GM21723 (cell line): ENCODE data around the gene ECHS1.
A peak's percentile ranks its signal among the peaks of the same experiment; 100 is the strongest.

Source experiments
- ATAC-seq: cut with Tn5 transposase; IDR thresholded peaks from one replicate; pipeline ENCODE4 v1.9.1; 2021; ENCODE audit warnings: mild to moderate bottlenecking, moderate library complexity; ENCODE audit not compliant: unreplicated experiment

The ECHS1 gene

GRCh38 chr10:133344236-133344635, 28.9 kb downstream of the ECHS1 start:
- ATAC-seq: no peak

DNA sequence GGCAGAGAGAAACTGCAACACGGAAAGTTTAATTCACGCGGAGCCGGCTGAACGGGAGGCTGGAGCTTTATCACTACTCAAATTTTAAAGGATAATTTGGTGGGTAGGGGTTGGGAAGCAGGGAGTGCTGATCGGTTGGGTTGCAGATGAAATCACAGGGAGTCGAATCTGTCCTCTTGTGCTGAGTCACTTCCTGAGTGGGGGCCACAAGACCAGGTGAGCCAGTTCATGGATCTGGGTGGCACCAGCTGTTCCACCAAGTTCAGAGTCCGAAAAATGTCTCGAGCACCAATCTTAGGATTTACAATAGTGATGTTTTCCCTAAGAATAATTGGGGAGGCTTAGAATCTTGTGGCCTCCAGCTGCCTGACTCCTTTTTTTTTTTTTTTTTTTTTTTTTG, 29.6 kb downstream of the ECHS1 start:
- ATAC-seq: no peak

GRCh38 chr10:133342942-133343341, 30.2 kb downstream of the ECHS1 start:
- ATAC-seq: no peak

GRCh38 chr10:133341983-133342382, 31.2 kb downstream of the ECHS1 start:
- ATAC-seq: no peak

DNA sequence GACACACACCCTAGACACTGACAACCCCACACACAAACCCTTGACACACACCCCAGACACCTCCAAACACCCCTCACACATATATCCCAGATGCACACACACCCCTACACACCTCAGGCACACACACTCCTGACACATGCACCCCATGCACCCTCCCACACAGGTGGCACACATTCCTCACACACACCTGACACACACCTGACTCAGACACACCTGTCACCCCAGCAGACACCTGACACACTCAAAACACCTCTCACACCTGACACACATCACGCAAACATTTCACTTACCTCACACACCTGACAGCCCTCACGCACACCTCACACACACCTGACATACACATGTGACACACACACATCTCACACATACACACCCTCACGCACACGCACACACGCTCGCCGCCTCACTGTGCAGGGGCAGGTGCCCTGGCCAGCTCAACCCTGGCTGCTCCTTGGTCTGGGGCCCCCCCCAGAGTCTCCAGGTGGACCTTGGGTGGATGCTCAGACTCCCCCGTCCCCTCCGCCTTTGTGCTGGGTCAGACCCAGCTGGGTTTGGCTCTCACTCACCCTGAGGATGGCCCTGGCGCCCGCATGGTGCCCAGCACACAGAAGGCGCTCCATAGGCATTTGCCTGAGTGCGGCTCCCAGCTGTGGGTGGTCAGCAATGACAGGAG, 33.3 kb downstream of the ECHS1 start:
- ATAC-seq: no peak

DNA sequence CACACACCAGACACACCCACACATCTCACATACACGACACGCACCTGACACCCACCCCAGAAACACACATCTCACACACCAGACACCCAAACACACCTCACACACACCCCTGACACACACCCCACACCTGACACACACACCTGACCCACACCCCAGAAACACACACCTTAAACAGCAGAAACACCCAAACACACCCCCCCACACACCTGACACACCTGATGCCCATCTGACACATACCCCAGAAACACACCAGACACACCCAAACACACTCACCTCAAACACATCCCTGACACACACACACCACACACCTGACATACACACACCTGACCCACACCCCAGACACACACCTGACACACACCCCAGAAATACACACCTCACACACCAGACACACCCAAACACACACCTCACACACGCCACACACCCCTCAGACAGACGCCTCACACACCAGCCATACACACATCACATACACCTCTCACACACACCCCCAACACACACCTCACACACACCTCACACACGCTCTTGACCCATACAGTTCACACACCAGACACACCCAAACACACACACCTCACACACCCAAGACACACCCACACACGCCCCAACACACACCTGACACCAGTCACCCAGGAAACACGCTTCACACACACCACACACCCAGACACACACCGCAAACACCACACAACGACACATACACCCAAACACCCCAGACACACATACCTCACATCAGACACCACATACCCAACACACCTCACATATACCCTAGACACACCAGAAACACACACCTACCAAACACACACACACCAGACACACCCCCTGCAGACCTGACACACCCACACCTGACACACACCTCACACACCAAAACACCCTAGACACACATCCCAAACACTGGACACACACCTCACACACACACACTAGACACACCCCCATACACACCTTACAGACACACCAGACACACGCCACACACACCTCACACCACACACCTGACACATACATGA, 34.8 kb downstream of the ECHS1 start:
- ATAC-seq: no peak

DNA sequence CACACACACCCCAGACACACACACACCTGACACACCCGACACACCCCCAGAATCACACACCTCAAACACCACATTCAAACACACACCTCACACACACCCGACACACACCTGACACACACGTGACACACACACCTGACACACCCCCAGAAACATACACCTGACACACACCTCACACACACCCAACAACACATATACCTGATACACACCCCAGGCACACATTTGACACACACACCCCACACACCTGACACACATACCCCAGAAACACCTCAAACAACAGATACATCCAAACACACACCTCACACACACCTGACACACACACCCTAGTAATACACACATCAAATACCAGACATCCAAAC, 35.8 kb downstream of the ECHS1 start:
- no peak for ATAC-seq

DNA sequence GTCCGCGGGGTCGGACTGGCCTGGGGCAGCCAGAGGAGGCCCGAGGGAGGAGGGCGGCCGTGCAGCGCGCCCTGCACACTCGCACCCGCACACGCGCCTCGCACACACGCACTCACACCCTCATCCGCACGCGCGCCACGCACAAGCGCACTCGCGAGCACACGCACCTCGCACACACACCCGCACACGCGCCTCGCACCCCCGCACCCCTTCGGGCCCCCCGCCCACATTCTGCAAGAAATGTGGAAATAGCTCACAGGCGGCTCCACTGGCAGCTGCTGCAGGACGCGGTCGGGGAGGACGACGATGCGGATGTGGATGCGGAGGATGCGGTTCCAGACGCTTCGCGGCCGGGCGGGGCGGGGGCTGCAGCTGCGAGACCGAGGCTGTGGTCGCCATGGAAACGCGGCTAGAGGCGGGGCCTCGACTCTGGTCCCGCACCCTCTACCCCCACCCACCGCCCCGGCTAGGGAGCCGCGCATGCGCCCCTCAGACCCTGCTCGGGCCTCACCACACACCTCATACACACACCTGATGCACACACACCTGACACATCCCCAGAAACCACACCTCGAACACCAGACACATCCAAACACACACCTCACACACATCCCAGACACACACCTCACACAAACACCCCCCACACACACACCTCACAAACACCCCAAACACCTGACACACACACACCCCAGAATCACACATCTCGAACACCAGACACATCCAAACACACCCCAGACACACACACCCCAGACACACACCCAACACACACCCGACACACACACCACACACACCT, 36.4 kb downstream of the ECHS1 start, which contains the start of gene CALY:
CALY (minus strand) TSS at position 320 of the 793 bp plus-strand sequence. CDS start 7,907 bp downstream, outside the sequence.
- no peak for ATAC-seq

- ATAC-seq: no peak
Measured at GRCh38 chr10:133336118-133336576, 37.0 kb downstream of the ECHS1 start.

DNA sequence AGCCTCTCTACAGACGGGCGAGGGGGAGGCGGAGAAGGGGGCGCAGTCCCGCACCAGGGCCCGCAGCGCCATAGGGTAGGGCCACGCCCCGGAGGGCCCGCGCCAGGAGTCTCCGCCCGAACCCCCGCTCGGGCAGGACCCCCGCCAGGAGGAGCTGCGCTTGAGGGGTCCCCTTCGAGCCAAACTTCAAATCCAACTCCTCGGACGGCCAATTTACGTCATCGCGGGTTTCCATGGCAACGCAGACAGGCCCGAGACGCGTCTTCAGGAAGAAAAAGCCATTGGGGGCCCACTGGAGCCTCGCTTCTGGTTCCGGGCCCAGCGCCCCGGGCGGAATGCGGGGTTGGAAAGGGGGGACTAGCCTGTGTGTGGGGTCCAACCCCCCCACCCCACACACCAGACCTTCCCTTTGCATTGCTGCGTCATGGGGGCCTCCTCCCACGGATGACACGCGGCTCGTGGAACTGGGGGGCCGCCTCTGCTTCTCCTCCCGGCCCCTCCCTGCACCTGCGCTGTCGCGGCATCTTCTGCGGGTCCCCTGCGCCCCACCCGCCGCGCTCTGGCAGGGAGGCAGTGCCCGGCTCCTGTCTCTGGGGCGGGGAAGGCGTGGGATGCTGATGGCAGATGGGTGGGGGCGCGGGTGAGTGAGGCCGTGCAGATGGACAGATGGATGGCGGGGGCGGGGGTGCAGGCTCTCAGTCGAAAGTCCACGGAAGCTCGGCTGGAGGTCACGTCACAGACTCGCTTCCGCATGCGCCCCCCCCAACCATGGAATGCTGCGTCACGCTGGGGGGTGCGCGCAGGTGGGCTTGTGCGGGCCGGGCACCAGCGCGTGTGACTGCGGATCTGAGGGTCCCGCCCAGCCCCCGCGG, 37.7 kb downstream of the ECHS1 start:
- peak; percentile 55 for ATAC-seq

DNA sequence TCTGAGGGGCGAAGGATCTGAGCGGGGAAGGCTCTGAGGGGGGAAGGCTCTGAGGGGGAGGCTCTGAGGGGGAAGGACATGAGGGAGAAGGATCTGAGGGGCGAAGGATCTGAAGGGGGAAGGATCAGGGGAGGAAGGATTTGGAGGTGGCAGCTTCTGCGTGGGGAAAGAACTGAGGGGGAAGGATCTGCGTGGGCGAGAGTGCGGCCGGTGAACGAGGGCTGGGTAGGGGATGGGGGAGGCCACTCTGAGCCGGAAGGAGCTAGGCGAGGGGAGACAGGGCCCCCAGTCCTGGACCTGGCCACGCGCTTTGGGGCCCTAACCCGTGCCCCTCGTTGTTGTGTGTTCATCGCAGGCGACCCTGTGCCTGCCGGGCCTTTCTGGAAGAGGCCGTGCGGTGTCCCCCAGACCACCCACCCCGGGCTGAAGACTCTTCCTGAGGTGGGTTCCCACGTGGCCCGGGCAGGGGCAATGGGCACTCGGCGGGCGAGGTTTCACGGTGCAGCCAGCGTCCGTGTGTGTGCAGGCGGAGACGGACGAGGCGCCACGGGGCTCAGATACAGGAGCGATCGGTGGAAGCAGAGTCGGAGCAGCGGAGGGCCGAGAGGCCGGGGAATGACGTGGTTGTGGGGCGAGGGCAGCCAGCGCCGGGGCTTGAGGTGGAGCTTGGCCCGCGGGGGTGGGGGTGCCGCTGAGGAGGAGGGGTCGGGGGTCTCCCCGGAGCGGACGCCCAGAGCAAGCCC, 38.5 kb downstream of the ECHS1 start:
- ATAC-seq: peak; percentile 48

DNA sequence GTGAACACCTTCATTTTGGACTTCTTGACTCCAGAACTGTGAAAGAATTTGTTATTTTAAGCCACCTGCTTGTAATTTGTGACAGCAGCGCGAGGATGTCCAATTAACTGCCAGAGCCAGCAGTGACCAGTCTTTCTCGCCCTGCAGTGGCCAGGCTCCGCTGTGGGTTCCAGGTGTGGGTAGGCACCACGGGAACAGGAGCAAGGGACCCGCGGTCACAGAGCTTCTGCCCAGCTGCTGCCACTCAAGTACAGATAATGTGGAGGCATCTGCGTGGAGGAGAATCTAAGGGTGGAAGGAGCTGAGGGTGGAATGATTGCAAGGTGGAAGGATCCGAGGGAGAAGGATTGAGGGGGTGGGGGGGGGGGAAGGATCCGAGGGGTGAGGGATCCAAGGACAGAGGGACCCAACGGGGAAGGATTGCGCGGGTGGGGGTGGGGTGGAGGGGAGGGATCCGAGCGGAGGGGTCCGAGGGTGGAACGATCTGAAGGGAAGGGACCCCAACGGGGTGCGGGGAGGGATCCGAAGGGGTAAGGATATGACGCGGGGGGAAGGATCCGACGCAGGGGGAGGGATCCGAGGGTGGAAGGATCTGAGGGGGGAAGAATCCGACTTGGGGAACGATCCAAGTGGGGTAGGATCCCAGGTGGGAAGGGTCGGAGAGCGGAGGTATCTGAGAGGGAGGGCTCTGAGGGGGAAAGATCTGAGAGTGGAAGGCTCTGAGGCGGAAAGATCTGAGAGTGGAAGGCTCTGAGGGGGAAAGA, 40.0 kb downstream of the ECHS1 start:
- ATAC-seq: no peak

- peak; percentile 91 for ATAC-seq
Measured at GRCh38 chr10:133329491-133330202, 43.5 kb downstream of the ECHS1 start.

DNA sequence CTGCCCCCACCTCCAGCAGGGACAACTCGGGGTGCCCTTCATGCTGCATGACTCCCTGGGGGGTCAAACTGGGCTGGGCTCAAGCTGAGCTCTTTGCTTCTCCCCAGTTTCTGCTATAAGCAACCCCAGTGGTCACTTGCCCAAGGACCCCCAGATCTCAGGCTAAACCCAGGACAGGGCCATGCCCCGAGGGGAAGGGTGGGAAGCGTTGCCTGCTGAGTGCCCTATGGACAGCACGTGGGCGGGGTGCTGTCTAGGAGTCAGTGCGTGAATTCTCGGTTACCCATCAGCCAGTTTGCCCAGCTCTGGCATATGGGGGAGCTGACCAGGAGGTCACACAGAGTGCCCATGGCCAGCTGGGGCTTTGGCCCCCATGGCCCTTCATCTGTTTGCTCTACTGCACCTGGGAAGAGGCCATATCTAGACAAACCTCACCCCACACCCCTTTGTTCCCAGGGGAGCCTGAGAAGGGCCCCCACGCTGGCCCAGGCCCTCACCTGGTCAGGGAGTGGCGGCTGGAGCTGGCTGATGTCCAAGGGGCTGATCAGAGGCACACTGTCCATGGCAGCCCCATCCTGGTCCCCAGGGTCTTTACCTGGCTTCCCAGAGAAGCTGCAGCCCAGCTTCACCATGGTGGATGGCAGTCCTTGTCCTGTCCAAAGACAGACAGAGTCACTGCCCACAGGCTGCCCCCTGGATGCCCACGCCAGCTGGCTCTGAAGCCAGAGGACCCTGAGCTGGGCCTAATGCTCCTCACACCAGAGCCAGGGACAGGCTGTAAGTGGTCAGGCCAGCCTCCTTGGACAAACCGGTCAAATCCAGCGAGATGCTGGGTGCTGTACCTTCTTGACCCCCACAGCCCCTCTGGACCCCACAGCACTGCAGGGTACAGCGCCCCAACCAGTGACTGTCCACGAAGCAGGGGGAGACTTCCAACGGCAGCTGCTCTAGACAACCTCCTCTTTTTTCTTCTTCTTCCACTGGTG, 44.5 kb downstream of the ECHS1 start:
- ATAC-seq: no peak

DNA sequence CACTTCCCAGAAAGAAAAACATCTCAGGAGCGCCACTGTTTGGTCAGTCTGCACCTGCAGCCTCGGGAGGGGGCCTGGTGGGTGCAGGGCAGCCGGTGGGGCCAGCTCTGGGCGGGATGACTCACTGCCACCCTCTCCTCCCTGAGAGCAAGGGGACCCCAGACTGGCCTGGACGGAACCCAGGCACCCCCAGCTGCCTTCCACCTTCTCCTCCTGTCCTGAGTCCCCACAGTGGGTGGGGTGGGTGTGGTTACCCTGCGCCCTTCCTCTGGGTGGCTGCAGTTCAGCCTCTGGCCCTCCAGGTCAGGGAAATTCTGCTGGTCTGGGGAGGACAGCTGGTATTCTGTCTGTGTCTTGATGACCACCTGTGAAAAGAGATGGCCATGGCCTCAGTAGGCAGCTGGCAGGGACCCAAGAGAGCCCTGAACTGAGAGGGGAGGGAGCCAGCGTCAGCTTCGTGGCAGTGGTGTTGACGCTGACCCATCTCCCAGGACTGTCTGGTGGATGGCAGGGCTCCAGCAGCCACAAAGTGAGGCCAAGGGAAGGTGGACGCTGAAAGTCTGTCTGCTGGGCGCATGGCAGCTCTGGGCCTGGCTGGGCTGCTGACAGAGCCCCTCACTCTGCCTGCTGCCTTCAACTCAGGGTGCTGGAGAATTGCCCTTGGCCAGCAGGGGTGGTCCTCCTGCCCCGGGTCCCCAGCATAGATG, 45.4 kb downstream of the ECHS1 start:
- no peak for ATAC-seq
